H1 (cell line): ENCODE measurements around the gene DSG2. TPM values are rescaled to one million over a fixed set of nuclear protein-coding genes. Genes with fewer than 3 reads are reported as not detected.

Experiments
- FOSL1 ChIP-seq: IDR thresholded peaks from 2 replicates; pipeline ENCODE4 v1.6.1; 2011; ENCODE audit warnings: mild to moderate bottlenecking, low read depth, low read length, moderate library complexity; ENCODE audit not compliant: insufficient read depth
- polyA plus RNA-seq, 7 experiments: library from polyadenylated mRNA; depleted of rRNA in 3 of 7; stranded (reverse) in 5 of 7; unstranded in 2 of 7; fragments of >200 nt in 5 of 7; fragments of 200-250 nt in 2 of 7; gene quantifications; 1 replicate in 5 of 7; 2 replicates in 1 of 7; 4 replicates in 1 of 7; pipeline versions ENCODE4 v1.2.1 to v1.2.3, GENCODE V29; 2011 to 2013; ENCODE audit warnings: missing spikeins in 2 of 7, mixed read lengths in 2 of 7
- total RNA-seq: library from RNA; stranded (reverse); fragmentation: NEBNext Ultra II Directional; extraction: Animal tissue kit (Norgen Biotek cat#: 25700); gene quantifications from 2 replicates; pipeline ENCODE4 v1.2.1, GENCODE V29; 2021
- TF ChIP-seq, protein P1 (sequence below): IDR thresholded peaks from 2 replicates; pipeline ENCODE4 v1.6.1; 2012; ENCODE audit warnings: low read length, inconsistent platforms
- TF ChIP-seq, protein P2 (sequence below): fragments of 300-600 bp; sonication (generic); IDR thresholded peaks from 2 replicates; pipeline ENCODE4 v1.7.1; 2012; ENCODE audit warnings: low read length, moderate library complexity, mild to moderate bottlenecking, inconsistent platforms; ENCODE audit not compliant: insufficient replicate concordance

Gene DSG2
- total and polyA plus RNA-seq, 2 of the 8 experiments (the other 6 are each of a cell fraction or from before 2014, with no cell fraction given), result 60.1 to 144 TPM

- TF ChIP-seq, protein P1, sequence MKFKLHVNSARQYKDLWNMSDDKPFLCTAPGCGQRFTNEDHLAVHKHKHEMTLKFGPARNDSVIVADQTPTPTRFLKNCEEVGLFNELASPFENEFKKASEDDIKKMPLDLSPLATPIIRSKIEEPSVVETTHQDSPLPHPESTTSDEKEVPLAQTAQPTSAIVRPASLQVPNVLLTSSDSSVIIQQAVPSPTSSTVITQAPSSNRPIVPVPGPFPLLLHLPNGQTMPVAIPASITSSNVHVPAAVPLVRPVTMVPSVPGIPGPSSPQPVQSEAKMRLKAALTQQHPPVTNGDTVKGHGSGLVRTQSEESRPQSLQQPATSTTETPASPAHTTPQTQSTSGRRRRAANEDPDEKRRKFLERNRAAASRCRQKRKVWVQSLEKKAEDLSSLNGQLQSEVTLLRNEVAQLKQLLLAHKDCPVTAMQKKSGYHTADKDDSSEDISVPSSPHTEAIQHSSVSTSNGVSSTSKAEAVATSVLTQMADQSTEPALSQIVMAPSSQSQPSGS, result no peak
- TF ChIP-seq FOSL1, result no peak
- TF ChIP-seq, protein P2, sequence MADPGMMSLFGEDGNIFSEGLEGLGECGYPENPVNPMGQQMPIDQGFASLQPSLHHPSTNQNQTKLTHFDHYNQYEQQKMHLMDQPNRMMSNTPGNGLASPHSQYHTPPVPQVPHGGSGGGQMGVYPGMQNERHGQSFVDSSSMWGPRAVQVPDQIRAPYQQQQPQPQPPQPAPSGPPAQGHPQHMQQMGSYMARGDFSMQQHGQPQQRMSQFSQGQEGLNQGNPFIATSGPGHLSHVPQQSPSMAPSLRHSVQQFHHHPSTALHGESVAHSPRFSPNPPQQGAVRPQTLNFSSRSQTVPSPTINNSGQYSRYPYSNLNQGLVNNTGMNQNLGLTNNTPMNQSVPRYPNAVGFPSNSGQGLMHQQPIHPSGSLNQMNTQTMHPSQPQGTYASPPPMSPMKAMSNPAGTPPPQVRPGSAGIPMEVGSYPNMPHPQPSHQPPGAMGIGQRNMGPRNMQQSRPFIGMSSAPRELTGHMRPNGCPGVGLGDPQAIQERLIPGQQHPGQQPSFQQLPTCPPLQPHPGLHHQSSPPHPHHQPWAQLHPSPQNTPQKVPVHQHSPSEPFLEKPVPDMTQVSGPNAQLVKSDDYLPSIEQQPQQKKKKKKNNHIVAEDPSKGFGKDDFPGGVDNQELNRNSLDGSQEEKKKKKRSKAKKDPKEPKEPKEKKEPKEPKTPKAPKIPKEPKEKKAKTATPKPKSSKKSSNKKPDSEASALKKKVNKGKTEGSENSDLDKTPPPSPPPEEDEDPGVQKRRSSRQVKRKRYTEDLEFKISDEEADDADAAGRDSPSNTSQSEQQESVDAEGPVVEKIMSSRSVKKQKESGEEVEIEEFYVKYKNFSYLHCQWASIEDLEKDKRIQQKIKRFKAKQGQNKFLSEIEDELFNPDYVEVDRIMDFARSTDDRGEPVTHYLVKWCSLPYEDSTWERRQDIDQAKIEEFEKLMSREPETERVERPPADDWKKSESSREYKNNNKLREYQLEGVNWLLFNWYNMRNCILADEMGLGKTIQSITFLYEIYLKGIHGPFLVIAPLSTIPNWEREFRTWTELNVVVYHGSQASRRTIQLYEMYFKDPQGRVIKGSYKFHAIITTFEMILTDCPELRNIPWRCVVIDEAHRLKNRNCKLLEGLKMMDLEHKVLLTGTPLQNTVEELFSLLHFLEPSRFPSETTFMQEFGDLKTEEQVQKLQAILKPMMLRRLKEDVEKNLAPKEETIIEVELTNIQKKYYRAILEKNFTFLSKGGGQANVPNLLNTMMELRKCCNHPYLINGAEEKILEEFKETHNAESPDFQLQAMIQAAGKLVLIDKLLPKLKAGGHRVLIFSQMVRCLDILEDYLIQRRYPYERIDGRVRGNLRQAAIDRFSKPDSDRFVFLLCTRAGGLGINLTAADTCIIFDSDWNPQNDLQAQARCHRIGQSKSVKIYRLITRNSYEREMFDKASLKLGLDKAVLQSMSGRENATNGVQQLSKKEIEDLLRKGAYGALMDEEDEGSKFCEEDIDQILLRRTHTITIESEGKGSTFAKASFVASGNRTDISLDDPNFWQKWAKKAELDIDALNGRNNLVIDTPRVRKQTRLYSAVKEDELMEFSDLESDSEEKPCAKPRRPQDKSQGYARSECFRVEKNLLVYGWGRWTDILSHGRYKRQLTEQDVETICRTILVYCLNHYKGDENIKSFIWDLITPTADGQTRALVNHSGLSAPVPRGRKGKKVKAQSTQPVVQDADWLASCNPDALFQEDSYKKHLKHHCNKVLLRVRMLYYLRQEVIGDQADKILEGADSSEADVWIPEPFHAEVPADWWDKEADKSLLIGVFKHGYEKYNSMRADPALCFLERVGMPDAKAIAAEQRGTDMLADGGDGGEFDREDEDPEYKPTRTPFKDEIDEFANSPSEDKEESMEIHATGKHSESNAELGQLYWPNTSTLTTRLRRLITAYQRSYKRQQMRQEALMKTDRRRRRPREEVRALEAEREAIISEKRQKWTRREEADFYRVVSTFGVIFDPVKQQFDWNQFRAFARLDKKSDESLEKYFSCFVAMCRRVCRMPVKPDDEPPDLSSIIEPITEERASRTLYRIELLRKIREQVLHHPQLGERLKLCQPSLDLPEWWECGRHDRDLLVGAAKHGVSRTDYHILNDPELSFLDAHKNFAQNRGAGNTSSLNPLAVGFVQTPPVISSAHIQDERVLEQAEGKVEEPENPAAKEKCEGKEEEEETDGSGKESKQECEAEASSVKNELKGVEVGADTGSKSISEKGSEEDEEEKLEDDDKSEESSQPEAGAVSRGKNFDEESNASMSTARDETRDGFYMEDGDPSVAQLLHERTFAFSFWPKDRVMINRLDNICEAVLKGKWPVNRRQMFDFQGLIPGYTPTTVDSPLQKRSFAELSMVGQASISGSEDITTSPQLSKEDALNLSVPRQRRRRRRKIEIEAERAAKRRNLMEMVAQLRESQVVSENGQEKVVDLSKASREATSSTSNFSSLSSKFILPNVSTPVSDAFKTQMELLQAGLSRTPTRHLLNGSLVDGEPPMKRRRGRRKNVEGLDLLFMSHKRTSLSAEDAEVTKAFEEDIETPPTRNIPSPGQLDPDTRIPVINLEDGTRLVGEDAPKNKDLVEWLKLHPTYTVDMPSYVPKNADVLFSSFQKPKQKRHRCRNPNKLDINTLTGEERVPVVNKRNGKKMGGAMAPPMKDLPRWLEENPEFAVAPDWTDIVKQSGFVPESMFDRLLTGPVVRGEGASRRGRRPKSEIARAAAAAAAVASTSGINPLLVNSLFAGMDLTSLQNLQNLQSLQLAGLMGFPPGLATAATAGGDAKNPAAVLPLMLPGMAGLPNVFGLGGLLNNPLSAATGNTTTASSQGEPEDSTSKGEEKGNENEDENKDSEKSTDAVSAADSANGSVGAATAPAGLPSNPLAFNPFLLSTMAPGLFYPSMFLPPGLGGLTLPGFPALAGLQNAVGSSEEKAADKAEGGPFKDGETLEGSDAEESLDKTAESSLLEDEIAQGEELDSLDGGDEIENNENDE, result no peak
Measured at GRCh38 chr18:31500051-31500688, 2.2 kb downstream of the DSG2 start (continued).
